Heart left ventricle (tissue), 13 donors: ENCODE data around the gene MSL1.

Experiments
- CTCF ChIP-seq, 12 donors: fragments of 200-600 bp; sonication (generic) in 4 of 12; IDR thresholded peaks; one replicate each; pipeline versions ENCODE4 v1.5.0 to v1.8.0; 2018 to 2022; ENCODE audit warnings: antibody characterized with exemption in 12 of 12, mild to moderate bottlenecking in 5 of 12
- POLR2A ChIP-seq, 2 donors: fragments of 450-650 bp; IDR thresholded peaks; one replicate each; pipeline ENCODE4 v1.6.1; 2017; ENCODE audit warnings: antibody characterized with exemption in 2 of 2, mild to moderate bottlenecking in 2 of 2, moderate library complexity in 2 of 2
- donor health status: ischemic (EF 13 %, LVEDD 7.1; RV severe dilation, severe dysfunction).
- donor health status: DM: no; HTN: yes; CAD: no.
- donor health status: DM: no; HTN: no; CAD: no.
- donor health status: ischemic (EF 25% LVEDD 6.9; RV normal size, moderate dysfunction).
- donor health status: ischemic (EF 25% LVEDD 5.7; RV mildly dilated, moderate dysfunction).
- donor health status: ischemic (EF 35%, LVEDD 5.7; RV mildly dilated, moderate dysfunction).
- donor health status: nonischemic (EF 11% LVEDD 7.7; RV severe dilation, severe dysfunction).
- donor health status: DM: yes; HTN: yes; CAD: no.
- donor health status: PGD.
- donor health status: ischemic (EF 29% LVEDD 5.4; RV normal size, mild dysfunction).
- donor health status: nonischemic (EF 23%, LVEDD 6.1; RV moderate dilation, normal function).

GRCh38 chr17:40087049-40087794, 34.5 kb upstream of the MSL1 start:
- TF ChIP-seq CTCF (IDR thresholded peaks at IDR 0.05) (no peak), POLR2A (IDR thresholded peaks at IDR 0.05) (no peak)
